ENCODE results near the gene SSU72.

The SSU72 gene

GRCh38 chr1:1599030-1599934 lies 24.6 kb upstream of the SSU72 start:
- H3K36me3 ChIP-seq (ENCODE audit: control insufficient read depth, insufficient read depth, low read length) = no peaks in the 10 kb centered on the region
- WGBS (ENCODE audit: extremely low coverage, insufficient coverage, low lambda C conversion rate) = no CpG with 5 or more reads among the region's 111 CpGs
- no peak overlapping the region for H4K8ac ChIP-seq (ENCODE audit: low read depth, low read length)
- H3K23ac ChIP-seq (ENCODE audit: low read length) = no peak overlapping the region
- H3K27me3 ChIP-seq (ENCODE audit: insufficient read depth, low read length, poor library complexity) = peaks cover 14% of the 10 kb centered on the region
- peak overlapping the region; percentile 73 for H3K56ac ChIP-seq (ENCODE audit: low read length)
- H3K4ac ChIP-seq (ENCODE audit: low read depth, low read length) = no peak overlapping the region
- H2AK5ac ChIP-seq (ENCODE audit: low read length) = no peak overlapping the region
- H3K79me2 ChIP-seq (ENCODE audit: control insufficient read depth, insufficient read depth, low read length) = no peaks in the 10 kb centered on the region
- peak overlapping the region; percentile 24 for H3K9ac ChIP-seq (ENCODE audit: low read length)
- H2BK15ac ChIP-seq (replicated peaks; ENCODE audit: low read depth) = no peak overlapping the region
- H3K4me3 ChIP-seq (ENCODE audit: low read length) = no peak overlapping the region
- H3K18ac ChIP-seq (ENCODE audit: low read length) = no peak overlapping the region
- H3K4me2 ChIP-seq (ENCODE audit: low read length) = peak overlapping the region; percentile 36
- H2BK5ac ChIP-seq (ENCODE audit: low read length) = no peak overlapping the region
- no peaks in the 10 kb centered on the region for H3K79me1 ChIP-seq (ENCODE audit: low read length)
- peak; percentile 32 for DNase-seq
- no peak overlapping the region for H2BK120ac ChIP-seq (ENCODE audit: low read depth, low read length)
- H3K27ac ChIP-seq (ENCODE audit: low read depth, low read length) = no peak overlapping the region
- H3K4me1 ChIP-seq (ENCODE audit: control insufficient read depth, low read depth, low read length) = no peaks in the 10 kb centered on the region
- no peak overlapping the region for H4K5ac ChIP-seq (ENCODE audit: low read length)

GRCh38 chr1:1598720-1599029 lies 24.0 kb upstream of the SSU72 start:
- Histone ChIP-seq H3K56ac (ENCODE audit: low read length) (no peak overlapping the region), H3K79me2 (ENCODE audit: control insufficient read depth, insufficient read depth, low read length) (no peaks in the 10 kb centered on the region), H3K79me1 (ENCODE audit: low read length) (no peaks in the 10 kb centered on the region), H2AK5ac (ENCODE audit: low read length) (no peak overlapping the region), H4K8ac (ENCODE audit: low read depth, low read length) (no peak overlapping the region), H3K27me3 (ENCODE audit: insufficient read depth, low read length, poor library complexity) (peaks cover 14% of the 10 kb centered on the region), H3K4me2 (ENCODE audit: low read length) (no peak overlapping the region), H3K27ac (ENCODE audit: low read depth, low read length) (no peak overlapping the region), H2BK5ac (ENCODE audit: low read length) (no peak overlapping the region), H3K23ac (ENCODE audit: low read length) (no peak overlapping the region), H2BK120ac (ENCODE audit: low read depth, low read length) (no peak overlapping the region), H3K4ac (ENCODE audit: low read depth, low read length) (no peak overlapping the region), H3K9ac (ENCODE audit: low read length) (no peak overlapping the region), H2BK15ac (replicated peaks; ENCODE audit: low read depth) (no peak overlapping the region), H3K4me3 (ENCODE audit: low read length) (no peak overlapping the region), H3K36me3 (ENCODE audit: control insufficient read depth, insufficient read depth, low read length) (no peaks in the 10 kb centered on the region), H3K18ac (ENCODE audit: low read length) (no peak overlapping the region), H4K5ac (ENCODE audit: low read length) (no peak overlapping the region), H3K4me1 (ENCODE audit: control insufficient read depth, low read depth, low read length) (no peaks in the 10 kb centered on the region)
- DNase-seq = no peak
- WGBS (ENCODE audit: extremely low coverage, insufficient coverage, low lambda C conversion rate) = no CpG with 5 or more reads among the region's 13 CpGs

- DNase-seq = no peak
- H3K23ac ChIP-seq (ENCODE audit: low read length) = no peak overlapping the region
- no peak overlapping the region for H3K4me2 ChIP-seq (ENCODE audit: low read length)
- H3K56ac ChIP-seq (ENCODE audit: low read length) = no peak overlapping the region
- no peak overlapping the region for H3K9ac ChIP-seq (ENCODE audit: low read length)
- H2AK5ac ChIP-seq (ENCODE audit: low read length) = no peak overlapping the region
- H3K36me3 ChIP-seq (ENCODE audit: control insufficient read depth, insufficient read depth, low read length) = no peaks in the 10 kb centered on the region
- H2BK15ac ChIP-seq (replicated peaks; ENCODE audit: low read depth) = no peak overlapping the region
- WGBS (ENCODE audit: extremely low coverage, insufficient coverage, low lambda C conversion rate) = no CpG with 5 or more reads among the region's 28 CpGs
- H3K18ac ChIP-seq (ENCODE audit: low read length) = no peak overlapping the region
- peaks cover 14% of the 10 kb centered on the region for H3K27me3 ChIP-seq (ENCODE audit: insufficient read depth, low read length, poor library complexity)
- no peaks in the 10 kb centered on the region for H3K4me1 ChIP-seq (ENCODE audit: control insufficient read depth, low read depth, low read length)
- H3K79me2 ChIP-seq (ENCODE audit: control insufficient read depth, insufficient read depth, low read length) = no peaks in the 10 kb centered on the region
- no peak overlapping the region for H2BK120ac ChIP-seq (ENCODE audit: low read depth, low read length)
- H3K27ac ChIP-seq (ENCODE audit: low read depth, low read length) = no peak overlapping the region
- H3K4me3 ChIP-seq (ENCODE audit: low read length) = no peak overlapping the region
- no peak overlapping the region for H3K4ac ChIP-seq (ENCODE audit: low read depth, low read length)
- H4K8ac ChIP-seq (ENCODE audit: low read depth, low read length) = no peak overlapping the region
- no peak overlapping the region for H2BK5ac ChIP-seq (ENCODE audit: low read length)
- H4K5ac ChIP-seq (ENCODE audit: low read length) = no peak overlapping the region
- no peaks in the 10 kb centered on the region for H3K79me1 ChIP-seq (ENCODE audit: low read length)
Measured at GRCh38 chr1:1598051-1598719, 23.5 kb upstream of the SSU72 start.

GRCh38 chr1:1597275-1597930 lies 22.7 kb upstream of the SSU72 start:
- no CpG with 5 or more reads among the region's 16 CpGs for WGBS (ENCODE audit: extremely low coverage, insufficient coverage, low lambda C conversion rate)
- H3K23ac ChIP-seq (ENCODE audit: low read length) = no peak overlapping the region
- H3K27ac ChIP-seq (ENCODE audit: low read depth, low read length) = no peak overlapping the region
- no peak overlapping the region for H4K8ac ChIP-seq (ENCODE audit: low read depth, low read length)
- no peaks in the 10 kb centered on the region for H3K79me2 ChIP-seq (ENCODE audit: control insufficient read depth, insufficient read depth, low read length)
- DNase-seq = peak; percentile 57
- peaks cover 14% of the 10 kb centered on the region for H3K27me3 ChIP-seq (ENCODE audit: insufficient read depth, low read length, poor library complexity)
- no peak overlapping the region for H3K56ac ChIP-seq (ENCODE audit: low read length)
- no peak overlapping the region for H3K9ac ChIP-seq (ENCODE audit: low read length)
- H2BK5ac ChIP-seq (ENCODE audit: low read length) = no peak overlapping the region
- H3K36me3 ChIP-seq (ENCODE audit: control insufficient read depth, insufficient read depth, low read length) = no peaks in the 10 kb centered on the region
- H2BK120ac ChIP-seq (ENCODE audit: low read depth, low read length) = no peak overlapping the region
- H3K4me1 ChIP-seq (ENCODE audit: control insufficient read depth, low read depth, low read length) = no peaks in the 10 kb centered on the region
- no peak overlapping the region for H2AK5ac ChIP-seq (ENCODE audit: low read length)
- H3K4me2 ChIP-seq (ENCODE audit: low read length) = no peak overlapping the region
- no peak overlapping the region for H3K18ac ChIP-seq (ENCODE audit: low read length)
- H2BK15ac ChIP-seq (replicated peaks; ENCODE audit: low read depth) = no peak overlapping the region
- H4K5ac ChIP-seq (ENCODE audit: low read length) = no peak overlapping the region
- no peaks in the 10 kb centered on the region for H3K79me1 ChIP-seq (ENCODE audit: low read length)
- no peak overlapping the region for H3K4me3 ChIP-seq (ENCODE audit: low read length)
- H3K4ac ChIP-seq (ENCODE audit: low read depth, low read length) = no peak overlapping the region

GRCh38 chr1:1596493-1597274 lies 22.0 kb upstream of the SSU72 start:
- no CpG with 5 or more reads among the region's 12 CpGs for WGBS (ENCODE audit: extremely low coverage, insufficient coverage, low lambda C conversion rate)
- no peak overlapping the region for H3K27ac ChIP-seq (ENCODE audit: low read depth, low read length)
- no peak overlapping the region for H4K5ac ChIP-seq (ENCODE audit: low read length)
- H3K23ac ChIP-seq (ENCODE audit: low read length) = no peak overlapping the region
- H2BK5ac ChIP-seq (ENCODE audit: low read length) = no peak overlapping the region
- no peak overlapping the region for H3K18ac ChIP-seq (ENCODE audit: low read length)
- no peaks in the 10 kb centered on the region for H3K79me2 ChIP-seq (ENCODE audit: control insufficient read depth, insufficient read depth, low read length)
- no peak overlapping the region for H2BK120ac ChIP-seq (ENCODE audit: low read depth, low read length)
- H3K56ac ChIP-seq (ENCODE audit: low read length) = no peak overlapping the region
- no peak for DNase-seq
- peaks cover 14% of the 10 kb centered on the region for H3K27me3 ChIP-seq (ENCODE audit: insufficient read depth, low read length, poor library complexity)
- H3K4me1 ChIP-seq (ENCODE audit: control insufficient read depth, low read depth, low read length) = no peaks in the 10 kb centered on the region
- no peak overlapping the region for H2AK5ac ChIP-seq (ENCODE audit: low read length)
- no peak overlapping the region for H3K4ac ChIP-seq (ENCODE audit: low read depth, low read length)
- no peak overlapping the region for H3K4me2 ChIP-seq (ENCODE audit: low read length)
- no peaks in the 10 kb centered on the region for H3K36me3 ChIP-seq (ENCODE audit: control insufficient read depth, insufficient read depth, low read length)
- no peak overlapping the region for H3K9ac ChIP-seq (ENCODE audit: low read length)
- no peaks in the 10 kb centered on the region for H3K79me1 ChIP-seq (ENCODE audit: low read length)
- no peak overlapping the region for H2BK15ac ChIP-seq (replicated peaks; ENCODE audit: low read depth)
- H4K8ac ChIP-seq (ENCODE audit: low read depth, low read length) = no peak overlapping the region
- H3K4me3 ChIP-seq (ENCODE audit: low read length) = no peak overlapping the region
